Central memory CD8-positive, alpha-beta T cell (primary cell): ENCODE results near the gene HIBCH.
"Not testable (repeated sequence)": the region's sequence is repeated elsewhere in the genome, so short reads cannot be mapped to it uniquely, and the experiment has no call there.

Experiments used
- ATAC-seq: fragments of 150-1000 bp; cut with Tn5 transposase; replicated peaks from 2 replicates; pipeline ENCODE4 v1.10.0; 2022; ENCODE audit warnings: mild to moderate bottlenecking, moderate FRiP score, moderate number of reproducible peaks; ENCODE audit not compliant: poor library complexity, severe bottlenecking; ENCODE audit errors: extremely low read depth
- DNase-seq, 2 donors: peaks; one replicate each; pipeline ENCODE4 v3.0.0; 2021; ENCODE audit warnings: low spot score in 2 of 2
- H3K27ac Mint-ChIP-seq: one replicate; pipeline ENCODE4 v1.8.0; 2022; ENCODE audit warnings: low read depth, mild to moderate bottlenecking, moderate library complexity, mixed read lengths
- H3K27me3 Mint-ChIP-seq: one replicate; pipeline ENCODE4 v1.8.0; 2022; ENCODE audit warnings: mixed read lengths
- H3K36me3 Mint-ChIP-seq: one replicate; pipeline ENCODE4 v1.8.0; 2022; ENCODE audit warnings: mild to moderate bottlenecking, moderate library complexity, mixed read lengths; ENCODE audit not compliant: insufficient read depth
- H3K4me1 Mint-ChIP-seq: one replicate; pipeline ENCODE4 v1.8.0; 2022; ENCODE audit warnings: mixed read lengths
- H3K4me3 Mint-ChIP-seq: one replicate; pipeline ENCODE4 v1.8.0; 2022; ENCODE audit warnings: mild to moderate bottlenecking, moderate library complexity, mixed read lengths
- H3K9me3 Mint-ChIP-seq: one replicate; pipeline ENCODE4 v1.8.0; 2022; ENCODE audit warnings: mixed read lengths

Gene HIBCH

DNA sequence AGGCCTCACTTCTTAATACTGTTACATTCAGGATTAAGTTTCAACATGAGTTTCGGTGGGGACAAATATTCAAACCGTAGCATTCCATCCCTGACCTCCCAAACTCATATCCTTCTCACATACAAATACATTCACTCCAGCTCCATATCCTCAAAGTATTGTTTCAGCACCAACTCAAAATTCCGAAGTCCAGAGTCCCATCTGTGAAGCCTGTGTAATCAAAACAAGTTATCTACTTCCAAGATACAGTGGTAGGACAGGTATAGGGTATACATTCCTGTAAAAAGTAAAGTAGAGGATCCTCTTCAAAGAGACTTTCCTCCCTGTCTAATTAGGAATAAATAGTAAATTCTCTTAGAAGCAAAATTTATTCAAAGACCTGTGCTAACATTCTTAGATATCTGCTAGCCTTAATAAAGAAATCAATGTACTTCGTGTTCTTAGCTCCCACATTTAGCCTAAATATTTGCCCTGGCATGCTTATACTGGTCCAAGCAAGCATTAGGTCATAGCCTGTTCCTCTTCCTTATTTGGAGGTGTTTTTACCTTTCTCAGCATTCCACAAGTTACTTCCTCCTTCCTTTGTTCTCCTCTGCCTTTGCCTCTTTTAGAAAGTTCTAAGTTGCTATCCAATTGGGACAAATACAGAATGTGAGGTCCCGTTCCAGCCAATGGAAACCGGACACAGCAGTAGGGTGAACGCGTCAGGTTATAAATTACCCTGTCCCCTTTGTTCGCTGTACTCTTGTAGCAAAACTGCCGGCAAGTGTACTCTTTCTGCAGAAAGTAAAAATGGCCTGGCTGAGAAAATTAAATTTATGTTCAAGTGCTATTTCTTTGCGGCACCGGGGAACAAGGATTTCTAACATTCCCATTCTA, 40.1 kb downstream of the HIBCH start:
- H3K27me3 Mint-ChIP-seq, H3K36me3 Mint-ChIP-seq, ATAC-seq, H3K27ac Mint-ChIP-seq, H3K9me3 Mint-ChIP-seq, H3K4me1 Mint-ChIP-seq, DNase-seq, H3K4me3 Mint-ChIP-seq: not testable (repeated sequence)

DNA sequence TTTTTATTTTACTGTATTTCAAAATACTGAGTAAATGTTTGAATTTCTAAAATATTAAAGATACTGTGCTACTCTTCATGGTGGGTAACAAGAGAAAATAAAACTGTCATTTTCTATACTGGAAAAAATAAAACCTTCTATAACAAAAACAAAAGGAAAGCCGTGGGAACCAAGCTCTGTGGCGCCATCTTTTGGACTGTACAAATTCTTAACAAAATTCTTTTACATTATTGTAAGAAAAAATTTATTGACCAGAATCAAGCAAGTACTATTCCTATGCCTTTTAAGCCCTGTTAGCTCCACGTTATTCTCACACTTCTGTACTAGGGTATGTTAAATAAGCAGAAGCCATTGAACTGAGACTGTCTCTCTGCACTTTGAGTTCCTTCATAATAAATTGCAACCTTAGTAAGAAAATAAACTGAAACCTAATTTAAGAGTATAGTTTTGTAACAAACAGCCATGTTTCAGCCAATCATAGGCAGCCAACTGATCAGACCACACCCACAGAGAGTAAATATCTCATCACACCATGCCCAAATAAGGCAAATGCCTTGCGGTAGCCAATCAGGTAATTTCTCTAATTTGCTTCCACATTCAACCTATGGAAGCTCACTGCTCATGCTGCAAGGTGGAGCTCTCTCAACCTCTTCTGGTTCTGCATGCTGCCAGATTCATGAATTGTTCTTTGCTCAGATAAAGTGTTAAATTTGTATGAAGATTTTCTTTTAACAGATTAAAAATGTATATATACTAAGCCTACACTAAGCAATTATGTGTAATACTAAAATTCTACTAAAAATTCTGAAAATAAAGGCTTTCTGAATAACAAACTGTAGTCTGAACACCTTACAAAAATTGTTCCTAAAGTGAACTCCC, 42.2 kb downstream of the HIBCH start:
- H3K36me3 Mint-ChIP-seq, result peaks cover 10% of the 10 kb centered on the region
- H3K27ac Mint-ChIP-seq, result no peak overlapping the region
- no peaks in the 10 kb centered on the region for H3K9me3 Mint-ChIP-seq
- no peaks in the 10 kb centered on the region for H3K4me1 Mint-ChIP-seq
- H3K27me3 Mint-ChIP-seq, result no peaks in the 10 kb centered on the region
- H3K4me3 Mint-ChIP-seq, result no peak overlapping the region
- no peak for DNase-seq
- no peak for ATAC-seq

DNA sequence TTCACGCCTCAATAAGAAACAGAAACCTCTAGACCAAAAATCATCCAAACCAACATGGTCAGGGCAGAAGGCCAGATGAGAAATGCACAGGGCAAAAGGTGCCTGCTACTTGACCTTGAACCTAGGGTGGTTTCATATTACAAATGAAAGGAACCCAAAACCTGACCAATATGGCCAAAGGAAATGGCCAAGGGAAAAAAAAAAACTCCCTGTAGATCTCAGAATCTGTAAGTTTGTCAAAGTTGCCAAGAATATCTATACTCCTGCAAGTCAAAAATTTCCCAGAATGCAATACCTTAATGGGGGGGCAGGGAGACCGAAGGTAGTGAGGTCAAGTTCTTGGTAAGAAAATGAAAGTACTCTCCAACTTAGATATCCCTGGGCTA, 47.2 kb downstream of the HIBCH start:
- Mint-ChIP-seq H3K27ac (no peak overlapping the region), H3K9me3 (no peaks in the 10 kb centered on the region), H3K4me3 (no peak overlapping the region), H3K27me3 (no peaks in the 10 kb centered on the region), H3K36me3 (peaks cover 6% of the 10 kb centered on the region), H3K4me1 (peaks cover 10% of the 10 kb centered on the region)
- ATAC-seq (no peak), DNase-seq (no peak)

DNA sequence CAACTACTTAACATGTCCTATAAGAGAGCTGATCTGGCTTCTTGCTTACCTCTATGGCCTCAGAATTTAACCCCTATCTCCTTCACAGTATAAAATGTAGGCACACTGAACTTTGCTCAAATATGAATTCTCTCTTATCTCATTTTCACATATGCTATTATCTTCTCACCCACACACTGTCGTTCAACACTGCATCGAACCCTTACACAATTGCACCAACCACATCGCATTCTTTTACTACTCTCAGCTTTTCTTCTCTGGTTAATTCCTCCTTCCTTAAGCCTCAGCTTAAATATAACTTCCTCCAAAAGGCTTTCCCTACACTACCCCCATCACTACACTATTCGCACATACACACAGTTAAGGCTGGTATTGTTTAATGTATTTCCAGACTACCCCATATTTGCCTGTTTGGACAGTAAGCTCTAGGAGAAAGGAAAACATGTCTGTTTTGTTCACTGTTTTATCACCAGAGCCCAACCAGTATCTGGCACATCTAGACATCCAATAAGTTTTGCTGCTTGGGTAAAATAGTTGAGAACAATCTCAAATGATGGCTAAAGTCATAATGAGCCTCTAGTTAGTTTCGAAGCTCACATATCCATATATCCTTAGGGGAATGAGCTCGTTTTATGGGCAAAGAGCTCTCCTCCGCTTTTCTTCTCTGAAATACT, 47.7 kb downstream of the HIBCH start:
- no peak for ATAC-seq
- H3K9me3 Mint-ChIP-seq, result no peaks in the 10 kb centered on the region
- no peak overlapping the region for H3K4me3 Mint-ChIP-seq
- no peak overlapping the region for H3K27ac Mint-ChIP-seq
- H3K4me1 Mint-ChIP-seq, result peaks cover 10% of the 10 kb centered on the region
- no peak for DNase-seq
- no peaks in the 10 kb centered on the region for H3K27me3 Mint-ChIP-seq
- H3K36me3 Mint-ChIP-seq, result peaks cover 6% of the 10 kb centered on the region

DNA sequence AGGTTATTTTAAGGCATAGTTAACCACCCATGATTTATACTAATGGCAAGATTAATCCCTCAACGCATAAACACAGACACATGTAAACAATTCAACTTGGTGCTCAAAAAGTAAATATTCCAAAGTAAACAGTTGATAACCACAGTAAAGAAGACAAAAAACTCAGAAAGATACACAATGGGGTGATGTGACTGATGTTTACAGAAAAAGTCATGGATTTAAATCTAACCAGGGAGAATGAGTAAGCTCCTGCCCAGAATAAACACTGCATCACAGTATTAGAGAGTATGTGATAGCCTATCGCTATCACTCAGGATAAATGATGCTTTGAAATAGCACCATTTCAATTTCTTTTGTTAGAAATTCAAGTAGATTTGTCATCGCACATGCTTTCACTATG, 49.3 kb downstream of the HIBCH start:
- Mint-ChIP-seq H3K27me3 (no peaks in the 10 kb centered on the region), H3K4me1 (peaks cover 10% of the 10 kb centered on the region), H3K9me3 (no peaks in the 10 kb centered on the region), H3K36me3 (peaks cover 6% of the 10 kb centered on the region), H3K4me3 (no peak overlapping the region), H3K27ac (no peak overlapping the region)
- DNase-seq (no peak), ATAC-seq (no peak)

DNA sequence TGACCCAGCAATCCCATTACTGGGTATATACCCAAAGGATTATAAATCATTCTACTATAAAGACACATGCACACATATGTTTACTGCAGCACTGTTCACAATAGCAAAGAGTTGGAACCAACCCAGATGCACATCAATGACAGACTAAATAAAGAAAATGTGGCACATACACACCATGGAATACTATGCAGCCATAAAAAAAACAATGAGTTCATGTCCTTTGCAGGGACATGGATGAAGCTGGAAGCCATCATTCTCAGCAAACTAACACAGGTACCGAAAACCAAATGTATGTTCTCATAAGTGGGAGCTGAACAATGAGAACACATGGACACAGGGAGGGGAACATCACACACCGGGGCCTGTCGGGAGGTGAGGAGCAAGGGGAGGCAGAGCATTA, 49.9 kb downstream of the HIBCH start:
- H3K27ac Mint-ChIP-seq, H3K9me3 Mint-ChIP-seq, DNase-seq, H3K27me3 Mint-ChIP-seq, ATAC-seq, H3K36me3 Mint-ChIP-seq, H3K4me3 Mint-ChIP-seq: not testable (repeated sequence)
- H3K4me1 Mint-ChIP-seq, result peaks cover 10% of the 10 kb centered on the region

DNA sequence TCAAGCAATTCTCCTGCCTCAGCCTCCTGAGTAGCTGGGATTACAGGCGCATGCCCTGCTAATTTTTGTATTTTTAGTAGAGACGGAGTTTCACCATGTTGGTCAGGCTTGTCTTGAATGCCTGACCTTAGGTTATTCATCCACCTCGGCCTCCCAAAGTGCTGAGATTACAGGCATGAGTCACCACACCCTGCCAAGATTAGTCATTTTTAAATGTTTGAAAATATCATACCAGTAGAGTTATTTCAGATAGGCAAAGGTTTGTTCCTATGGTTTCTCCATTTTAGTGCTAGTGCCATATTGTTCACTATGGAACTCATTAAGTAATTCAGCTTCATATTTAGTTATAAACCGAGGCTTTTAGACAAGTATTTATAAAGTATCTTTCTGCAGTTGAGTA, 52.3 kb downstream of the HIBCH start:
- no peaks in the 10 kb centered on the region for H3K27me3 Mint-ChIP-seq
- DNase-seq, result no peak
- peaks cover 6% of the 10 kb centered on the region for H3K36me3 Mint-ChIP-seq
- no peak overlapping the region for H3K27ac Mint-ChIP-seq
- H3K4me3 Mint-ChIP-seq, result no peak overlapping the region
- H3K9me3 Mint-ChIP-seq, result no peaks in the 10 kb centered on the region
- peaks cover 10% of the 10 kb centered on the region for H3K4me1 Mint-ChIP-seq
- ATAC-seq, result no peak

DNA sequence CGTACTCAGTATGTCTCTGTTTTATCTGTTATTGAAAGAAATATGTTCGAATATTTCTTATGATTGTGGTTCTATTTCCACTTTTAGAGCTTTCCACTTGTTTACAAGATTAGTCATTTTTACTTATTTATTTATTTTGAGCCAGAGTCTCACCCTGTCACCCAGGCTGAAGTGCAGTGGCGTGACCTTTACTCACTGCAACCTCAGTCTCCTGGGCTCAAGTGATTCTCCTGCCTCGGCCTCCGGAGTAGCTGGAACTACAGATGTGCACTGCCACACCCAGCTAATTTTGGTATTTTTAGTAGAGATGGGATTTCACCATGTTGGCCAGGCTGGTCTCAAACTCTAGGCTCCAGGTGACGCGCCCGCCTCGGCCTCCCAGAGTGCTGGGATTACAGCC, 53.3 kb downstream of the HIBCH start:
- peaks cover 6% of the 10 kb centered on the region for H3K36me3 Mint-ChIP-seq
- H3K4me1 Mint-ChIP-seq, result peaks cover 10% of the 10 kb centered on the region
- H3K4me3 Mint-ChIP-seq, result no peak overlapping the region
- no peak overlapping the region for H3K27ac Mint-ChIP-seq
- ATAC-seq (no peak), DNase-seq (no peak)
- H3K27me3 Mint-ChIP-seq, result no peaks in the 10 kb centered on the region
- no peaks in the 10 kb centered on the region for H3K9me3 Mint-ChIP-seq

DNA sequence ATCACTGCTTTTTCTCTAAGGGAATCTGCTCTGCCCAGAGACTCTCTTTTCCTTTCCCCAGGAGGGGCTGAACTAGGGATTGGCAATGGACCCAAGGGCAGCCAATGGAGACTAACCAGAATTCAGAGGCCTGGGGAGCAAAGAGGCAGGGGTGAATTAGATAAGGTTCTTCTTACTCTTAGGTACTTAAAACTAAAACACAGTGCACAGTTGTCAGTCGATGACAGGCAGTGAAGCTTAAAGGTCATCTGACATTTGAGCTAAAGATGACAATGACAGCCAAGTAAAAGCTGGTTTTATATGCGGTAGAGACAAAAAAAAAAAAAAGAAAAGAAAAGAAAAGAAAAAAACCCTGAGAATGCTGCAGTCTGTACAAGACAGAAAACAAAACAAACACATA, 57.8 kb downstream of the HIBCH start:
- no peak overlapping the region for H3K4me3 Mint-ChIP-seq
- H3K4me1 Mint-ChIP-seq, result peaks cover 4% of the 10 kb centered on the region
- no peak for ATAC-seq
- no peaks in the 10 kb centered on the region for H3K9me3 Mint-ChIP-seq
- no peaks in the 10 kb centered on the region for H3K27me3 Mint-ChIP-seq
- DNase-seq, result no peak
- H3K27ac Mint-ChIP-seq, result no peak overlapping the region
- peaks cover 9% of the 10 kb centered on the region for H3K36me3 Mint-ChIP-seq

DNA sequence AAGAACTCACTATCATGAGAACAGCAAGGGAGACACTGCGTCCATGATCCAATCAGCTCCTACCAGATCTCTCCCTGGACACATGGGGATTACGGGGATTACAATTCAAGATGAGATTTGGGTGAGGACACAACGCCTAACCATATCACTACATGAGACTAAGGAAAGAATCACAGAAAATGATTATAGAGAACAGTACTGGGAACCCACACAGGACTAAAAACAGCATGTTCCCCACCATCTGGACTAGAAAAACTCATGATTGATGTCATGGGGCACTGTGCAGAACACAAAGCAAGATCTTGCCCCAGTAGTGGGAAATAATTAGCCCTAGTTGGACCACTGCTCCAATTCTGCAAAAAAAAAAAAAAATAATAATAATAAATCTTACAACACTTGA, 63.5 kb downstream of the HIBCH start:
- no peak overlapping the region for H3K27ac Mint-ChIP-seq
- DNase-seq, result no peak
- no peaks in the 10 kb centered on the region for H3K27me3 Mint-ChIP-seq
- no peak for ATAC-seq
- H3K4me1 Mint-ChIP-seq, result peaks cover 6% of the 10 kb centered on the region
- H3K9me3 Mint-ChIP-seq, result no peaks in the 10 kb centered on the region
- H3K36me3 Mint-ChIP-seq, result peaks cover 13% of the 10 kb centered on the region
- H3K4me3 Mint-ChIP-seq, result no peak overlapping the region

DNA sequence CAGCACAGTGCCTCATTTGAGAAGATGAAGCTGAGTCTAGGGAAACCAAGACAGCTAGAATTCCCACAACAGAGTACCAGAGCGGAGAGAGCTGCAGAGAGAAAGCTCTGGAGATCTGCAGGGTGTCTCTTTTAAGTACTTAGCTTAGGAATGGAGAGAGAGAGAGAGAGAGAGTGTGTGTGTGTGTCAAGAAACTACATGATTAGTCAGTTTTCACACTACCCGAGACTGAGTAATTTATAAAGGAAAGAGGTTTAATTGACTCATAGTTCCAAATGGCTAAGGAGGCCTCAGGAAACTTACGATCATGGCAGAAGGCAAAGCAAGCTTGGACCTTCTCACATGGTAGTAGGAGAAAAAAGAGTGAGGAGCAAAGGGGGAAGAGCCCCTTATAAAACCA, 64.0 kb downstream of the HIBCH start:
- peaks cover 15% of the 10 kb centered on the region for H3K36me3 Mint-ChIP-seq
- DNase-seq (no peak), ATAC-seq (no peak)
- H3K4me3 Mint-ChIP-seq, result no peak overlapping the region
- H3K9me3 Mint-ChIP-seq, result no peaks in the 10 kb centered on the region
- H3K27ac Mint-ChIP-seq, result no peak overlapping the region
- H3K4me1 Mint-ChIP-seq, result peaks cover 6% of the 10 kb centered on the region
- no peaks in the 10 kb centered on the region for H3K27me3 Mint-ChIP-seq

DNA sequence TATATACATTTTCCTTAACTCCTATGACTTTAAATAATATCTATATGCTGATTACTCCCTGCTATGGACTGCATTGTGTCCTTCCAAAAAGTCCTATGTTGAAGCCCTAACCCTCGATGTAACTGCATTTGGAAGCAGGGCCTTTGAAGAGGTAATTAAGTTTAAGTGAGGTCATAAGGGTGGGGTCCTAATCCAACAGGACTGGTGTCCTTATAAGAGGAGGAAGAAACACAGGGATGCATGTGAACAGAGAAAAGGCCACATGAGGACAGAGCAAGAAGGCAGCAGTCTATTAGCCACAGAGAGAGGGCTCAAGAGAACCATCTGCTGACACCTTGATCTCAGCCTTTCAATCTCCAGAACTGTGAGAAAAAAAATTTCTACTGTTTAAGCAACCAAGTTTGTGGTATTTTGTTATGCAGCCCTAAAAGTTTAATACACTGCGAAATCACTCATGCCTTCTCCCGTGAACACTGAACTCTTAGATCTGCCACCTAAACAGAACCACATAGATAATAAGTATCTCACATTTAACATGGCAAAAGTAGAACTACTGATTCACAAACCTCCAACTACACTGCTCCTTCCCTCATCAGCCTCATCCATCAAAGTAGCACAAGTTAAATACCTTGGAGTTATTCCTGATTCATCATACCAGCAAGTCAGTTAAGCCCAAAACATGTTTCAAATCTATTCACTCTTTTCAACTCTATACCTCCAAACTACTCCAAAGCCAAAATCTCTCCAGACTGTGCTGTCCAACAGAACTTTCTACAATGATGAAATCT, 65.4 kb downstream of the HIBCH start:
- Mint-ChIP-seq H3K4me3 (no peak overlapping the region), H3K27ac (no peak overlapping the region), H3K36me3 (peaks cover 18% of the 10 kb centered on the region), H3K27me3 (no peaks in the 10 kb centered on the region), H3K9me3 (no peaks in the 10 kb centered on the region), H3K4me1 (peaks cover 6% of the 10 kb centered on the region)
- ATAC-seq (no peak), DNase-seq (no peak)
